ENCODE data around the gene SUPT5H.

DNA sequence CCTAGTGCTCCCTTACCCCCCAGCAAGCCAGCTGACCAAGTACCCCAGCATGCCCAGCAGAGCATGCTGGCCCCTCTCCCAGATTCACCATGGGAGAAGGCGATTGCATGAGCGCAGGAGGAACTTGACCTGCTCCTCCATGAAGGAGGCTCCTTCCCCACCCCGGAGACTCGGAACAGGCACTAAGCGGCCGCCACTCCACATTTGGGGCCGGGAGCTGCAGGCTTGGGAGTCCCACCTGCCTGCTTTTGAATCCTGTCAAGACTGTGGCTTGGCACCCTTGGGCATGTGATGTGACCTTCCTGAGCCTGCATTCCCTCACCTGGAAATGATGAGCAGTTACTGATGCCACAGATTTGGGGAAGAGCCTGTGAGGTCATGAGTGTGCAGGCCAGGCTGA, 22.6 kb downstream of the SUPT5H start:
- no peak for TF ChIP-seq EZH2 (optimal IDR thresholded peaks at IDR 0.05; ENCODE audit: low read depth, low read length)
- TF ChIP-seq, protein P1, sequence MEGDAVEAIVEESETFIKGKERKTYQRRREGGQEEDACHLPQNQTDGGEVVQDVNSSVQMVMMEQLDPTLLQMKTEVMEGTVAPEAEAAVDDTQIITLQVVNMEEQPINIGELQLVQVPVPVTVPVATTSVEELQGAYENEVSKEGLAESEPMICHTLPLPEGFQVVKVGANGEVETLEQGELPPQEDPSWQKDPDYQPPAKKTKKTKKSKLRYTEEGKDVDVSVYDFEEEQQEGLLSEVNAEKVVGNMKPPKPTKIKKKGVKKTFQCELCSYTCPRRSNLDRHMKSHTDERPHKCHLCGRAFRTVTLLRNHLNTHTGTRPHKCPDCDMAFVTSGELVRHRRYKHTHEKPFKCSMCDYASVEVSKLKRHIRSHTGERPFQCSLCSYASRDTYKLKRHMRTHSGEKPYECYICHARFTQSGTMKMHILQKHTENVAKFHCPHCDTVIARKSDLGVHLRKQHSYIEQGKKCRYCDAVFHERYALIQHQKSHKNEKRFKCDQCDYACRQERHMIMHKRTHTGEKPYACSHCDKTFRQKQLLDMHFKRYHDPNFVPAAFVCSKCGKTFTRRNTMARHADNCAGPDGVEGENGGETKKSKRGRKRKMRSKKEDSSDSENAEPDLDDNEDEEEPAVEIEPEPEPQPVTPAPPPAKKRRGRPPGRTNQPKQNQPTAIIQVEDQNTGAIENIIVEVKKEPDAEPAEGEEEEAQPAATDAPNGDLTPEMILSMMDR (IDR thresholded peaks at IDR 0.05; ENCODE audit: low read length), result no peak
